ENCODE results near the gene AGBL1.
A peak's percentile ranks its signal among the peaks of the same experiment; 100 is the strongest.

AGBL1 gene

DNA sequence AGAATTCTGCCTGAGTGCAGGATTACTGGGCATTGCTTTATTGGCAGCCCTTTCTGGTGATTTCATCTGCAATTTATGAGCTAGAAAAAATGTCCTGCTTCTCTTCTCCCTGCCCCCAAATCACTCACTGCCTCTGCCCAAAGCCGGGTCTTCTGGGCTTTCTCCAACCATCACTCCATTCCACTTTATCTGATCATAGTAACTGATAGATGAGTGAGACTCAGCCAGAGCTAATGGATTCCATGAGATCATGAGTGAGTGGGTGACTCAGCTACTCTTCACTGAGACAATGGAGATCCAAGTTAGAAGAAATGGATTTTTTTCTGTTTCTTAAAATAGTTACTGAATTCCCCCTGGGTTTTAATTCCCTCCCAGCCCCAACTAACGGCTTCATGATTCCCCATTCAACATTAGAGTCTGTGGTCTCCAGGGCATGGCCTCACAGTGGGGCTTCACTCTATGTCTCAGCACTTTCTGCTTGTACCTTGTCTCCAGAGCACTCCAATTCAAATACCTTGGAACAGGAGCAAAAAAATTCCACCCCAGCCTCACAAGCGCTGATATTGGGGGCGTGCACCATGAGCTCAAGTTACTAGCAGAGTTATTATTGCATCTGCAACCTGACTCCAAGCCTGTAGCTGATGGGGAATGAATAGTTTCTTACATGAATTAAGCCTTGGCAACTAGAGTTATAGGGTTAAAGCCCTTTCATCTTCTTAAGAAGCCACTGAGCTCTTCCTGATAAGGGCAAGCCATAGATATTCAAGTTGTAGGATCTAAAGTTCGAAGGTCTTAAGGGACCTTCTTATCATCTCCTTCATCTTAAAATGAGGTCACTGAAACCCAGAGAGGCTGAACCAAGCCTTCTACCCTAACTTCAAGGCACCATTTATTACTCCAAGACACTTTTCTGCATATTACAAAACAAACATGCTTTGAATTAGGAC, 85.9 kb downstream of the AGBL1 start:
- no peak for DNase-seq

GRCh38 chr15:86167841-86168240, 88.2 kb downstream of the AGBL1 start:
- no peak for DNase-seq

DNA sequence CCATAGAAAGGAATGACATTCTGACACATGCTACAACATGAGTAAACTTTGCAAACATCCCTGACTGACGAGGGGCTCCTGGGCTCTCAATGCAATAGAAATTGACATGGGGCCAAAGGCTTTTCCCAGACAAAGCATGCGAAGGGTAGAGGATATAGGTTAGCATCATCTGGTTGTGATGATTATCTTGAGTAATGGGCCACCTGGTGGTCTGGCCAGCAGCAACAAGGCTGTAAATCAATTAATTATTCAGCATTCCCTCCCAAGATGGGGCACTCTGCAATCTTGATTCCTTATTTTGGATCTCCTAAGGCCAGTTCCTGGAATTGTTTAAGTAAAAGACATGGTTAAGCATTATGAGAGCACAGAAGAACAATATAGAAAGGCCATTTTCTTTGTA, 99.2 kb downstream of the AGBL1 start:
- DNase-seq, result no peak

GRCh38 chr15:86183596-86184491, 104.2 kb downstream of the AGBL1 start:
- DNase-seq, result no peak

- DNase-seq, result no peak
Observed at GRCh38 chr15:86193716-86194380, 114.2 kb downstream of the AGBL1 start.

DNA sequence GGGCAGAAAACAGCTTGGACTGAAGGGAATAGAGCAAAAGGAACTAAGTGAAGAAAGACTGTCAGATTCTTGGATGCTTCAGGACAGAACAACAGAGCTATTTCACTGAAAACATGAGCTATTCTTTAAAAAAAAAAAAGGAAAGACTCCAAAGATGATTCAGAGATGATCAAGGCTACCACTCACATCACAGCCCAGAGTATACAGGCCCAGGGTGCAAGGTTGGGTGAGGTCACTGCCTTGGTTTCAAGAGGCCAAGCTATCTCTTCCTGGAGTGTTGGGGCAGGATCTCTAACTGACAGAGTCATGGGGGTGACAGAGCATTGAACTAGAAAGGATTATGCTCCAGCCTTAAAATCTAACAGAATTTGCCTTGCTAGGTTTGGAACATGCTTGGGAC, 118.1 kb downstream of the AGBL1 start:
- no peak for DNase-seq

DNA sequence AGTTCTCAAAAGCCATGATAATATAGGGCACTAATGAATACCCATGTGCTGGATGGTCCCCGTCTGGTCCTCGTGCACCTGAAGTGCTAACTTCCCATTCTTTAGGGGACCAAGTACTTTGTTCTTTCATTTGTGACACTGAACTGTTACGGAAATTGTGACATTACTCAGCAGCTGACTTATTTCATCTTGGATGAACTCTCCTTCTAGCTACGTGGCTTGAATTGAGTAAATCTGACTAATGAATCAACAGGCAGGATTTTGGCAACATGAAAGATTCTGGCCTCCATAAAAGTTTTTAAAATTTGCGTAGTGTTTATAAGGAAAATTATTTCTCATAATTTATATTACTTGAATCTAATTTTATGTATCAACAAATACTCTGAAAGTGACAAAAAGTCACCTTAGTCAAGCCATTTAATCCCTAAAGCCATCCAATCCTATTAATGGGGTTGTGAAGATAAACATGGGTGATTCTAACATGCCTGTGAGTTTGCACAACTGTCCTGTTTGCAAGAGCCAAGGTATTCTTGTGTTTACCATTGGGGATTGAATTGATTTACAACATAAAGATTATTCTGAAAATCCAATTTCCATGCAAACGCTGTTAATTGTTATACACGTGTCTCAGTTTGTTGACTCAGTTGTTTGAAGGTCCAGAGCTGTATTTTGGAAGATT, 119.9 kb downstream of the AGBL1 start:
- DNase-seq, result no peak

- DNase-seq, result no peak
Observed at GRCh38 chr15:86201313-86202008, 121.8 kb downstream of the AGBL1 start.

DNA sequence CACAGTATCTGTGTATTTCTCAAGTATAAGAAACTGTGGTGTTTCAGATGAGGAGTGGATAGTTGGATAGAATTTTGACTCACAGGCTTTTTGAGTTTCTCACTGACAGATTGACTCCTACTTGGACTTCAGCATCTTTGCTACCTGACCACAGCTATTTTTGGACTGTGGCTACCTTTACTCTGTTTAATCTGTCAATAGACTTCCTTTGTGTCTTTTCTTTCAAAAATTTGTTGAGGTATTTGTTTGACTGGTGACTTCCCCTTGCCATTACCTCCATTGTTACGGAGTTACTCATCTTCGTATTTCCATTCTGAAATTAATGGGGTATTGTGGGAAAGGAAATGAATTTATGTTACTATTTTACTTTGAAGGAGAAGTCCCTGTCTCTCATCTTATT, 123.8 kb downstream of the AGBL1 start:
- DNase-seq, result no peak

DNA sequence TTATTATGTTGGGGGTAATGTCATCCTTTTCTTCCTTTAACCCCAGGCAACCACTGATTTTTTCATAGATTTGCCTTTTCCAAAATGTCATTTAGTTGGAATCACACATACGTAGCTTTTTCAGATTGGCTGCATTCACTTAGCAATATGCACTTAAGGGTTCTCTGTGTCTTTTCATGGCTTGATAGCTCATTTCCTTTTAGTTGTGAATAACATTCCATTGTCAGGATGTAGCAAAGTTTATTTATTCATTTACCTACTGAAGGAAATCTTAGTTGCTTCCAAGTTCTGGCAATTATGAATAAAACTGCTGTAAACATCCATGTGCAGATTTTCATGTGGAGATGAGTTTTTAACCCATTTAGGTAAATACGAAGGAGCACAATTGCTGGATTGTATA, 125.4 kb downstream of the AGBL1 start:
- DNase-seq, result no peak

DNA sequence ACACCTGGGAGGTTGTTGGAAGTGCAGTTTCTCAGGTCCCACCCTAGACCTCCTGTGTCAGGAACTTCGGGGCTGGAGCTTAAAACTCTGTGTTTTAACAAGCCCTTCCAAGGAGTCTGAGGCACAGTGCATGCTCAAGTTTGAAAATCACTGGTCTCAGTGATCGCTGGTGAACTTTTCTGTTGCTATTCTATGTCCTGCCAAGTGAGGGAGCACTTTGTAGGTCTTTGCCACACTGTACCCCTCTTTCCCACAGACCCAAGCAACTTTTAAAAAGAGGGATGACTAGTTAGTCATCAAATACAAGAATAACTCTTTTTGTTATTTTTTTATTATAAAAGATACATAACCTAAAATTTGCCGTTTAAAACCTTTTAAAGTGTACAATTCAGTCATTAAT, 133.7 kb downstream of the AGBL1 start:
- DNase-seq, result no peak

DNA sequence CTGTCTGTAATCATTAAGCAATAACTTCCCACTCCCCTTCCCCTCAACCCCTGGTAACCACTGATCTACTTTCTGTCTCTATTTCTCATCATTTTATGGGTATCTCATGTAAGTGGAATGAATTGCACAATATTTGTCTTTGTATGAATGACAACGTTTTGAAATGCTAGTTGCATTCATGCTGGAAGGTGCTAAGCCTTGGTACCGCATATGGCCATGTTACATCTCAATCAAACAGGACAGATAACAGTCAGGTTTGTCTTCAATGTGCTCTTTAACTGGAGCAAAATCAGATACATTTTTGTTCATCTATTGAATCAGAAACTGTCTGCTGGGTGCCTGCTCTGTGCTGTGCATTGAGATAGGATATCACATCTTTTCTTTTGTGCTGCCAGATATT, 134.2 kb downstream of the AGBL1 start:
- DNase-seq, result no peak

DNA sequence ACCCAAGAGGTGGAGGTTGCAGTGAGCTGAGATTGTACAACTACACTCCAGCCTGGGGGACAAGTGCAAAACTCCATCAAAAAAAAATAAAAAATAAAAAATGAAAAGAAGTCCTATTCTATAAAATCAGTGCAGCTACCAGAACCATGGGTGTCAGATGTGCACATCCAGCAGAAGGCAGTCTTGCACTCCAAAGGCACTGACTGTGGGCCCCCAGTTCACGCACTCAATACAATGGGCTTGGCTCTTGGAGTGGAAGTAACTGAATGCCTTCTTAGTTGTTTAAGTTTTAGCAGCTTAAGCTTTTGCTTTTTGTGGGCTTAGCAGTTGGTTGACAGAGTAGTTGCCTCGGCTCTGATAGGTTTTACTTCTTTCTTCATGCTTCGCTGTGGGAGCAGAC, 141.4 kb downstream of the AGBL1 start:
- no peak for DNase-seq

GRCh38 chr15:86229306-86229705, 149.6 kb downstream of the AGBL1 start:
- no peak for DNase-seq

- no peak for DNase-seq
Observed at GRCh38 chr15:86229936-86230335, 150.3 kb downstream of the AGBL1 start.

DNA sequence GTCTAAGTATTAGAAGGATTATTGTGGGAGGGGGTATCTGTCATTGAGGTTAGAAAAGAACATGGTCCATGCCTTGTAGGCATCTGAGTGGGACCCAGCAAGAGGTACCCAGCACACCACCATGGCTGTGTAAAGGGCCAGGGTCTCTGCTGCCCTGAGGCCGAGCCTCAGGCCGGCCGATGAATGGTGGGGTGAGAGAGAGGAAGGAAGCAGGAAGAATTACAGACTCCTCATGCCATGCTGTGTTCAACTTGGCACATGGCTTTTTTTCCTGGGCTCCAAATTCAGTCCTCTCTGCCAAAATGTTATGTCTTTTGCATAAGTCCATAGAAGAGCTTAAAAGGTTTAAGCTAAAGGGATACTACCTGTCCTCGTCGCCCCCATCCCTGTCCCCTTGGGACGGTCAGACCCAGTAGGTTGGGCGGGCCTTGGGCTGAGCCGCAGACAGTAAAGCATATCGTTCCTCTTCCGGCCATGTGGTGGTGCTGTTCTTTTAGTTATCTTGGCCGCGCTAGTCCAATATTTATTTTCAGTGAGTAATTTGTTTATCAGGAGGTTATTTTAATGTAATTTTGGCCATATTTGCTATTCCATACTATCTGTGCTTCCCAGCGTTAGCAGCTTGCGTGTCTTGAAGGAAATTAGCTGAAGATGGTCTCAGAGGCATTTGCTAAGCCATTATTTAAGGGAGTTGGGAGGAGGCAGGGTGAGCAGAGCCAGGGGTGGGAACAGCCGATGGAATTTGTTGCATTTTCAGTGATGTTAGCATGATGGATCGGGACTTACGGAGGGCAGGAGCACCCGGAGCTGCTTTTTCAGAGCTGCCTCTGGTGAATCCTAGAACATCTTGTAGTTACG, 152.4 kb downstream of the AGBL1 start:
- peak; percentile 46 for DNase-seq

GRCh38 chr15:86235667-86236066, 156.0 kb downstream of the AGBL1 start:
- no peak for DNase-seq

- no peak for DNase-seq
Observed at GRCh38 chr15:86236356-86237110, 156.9 kb downstream of the AGBL1 start.

DNA sequence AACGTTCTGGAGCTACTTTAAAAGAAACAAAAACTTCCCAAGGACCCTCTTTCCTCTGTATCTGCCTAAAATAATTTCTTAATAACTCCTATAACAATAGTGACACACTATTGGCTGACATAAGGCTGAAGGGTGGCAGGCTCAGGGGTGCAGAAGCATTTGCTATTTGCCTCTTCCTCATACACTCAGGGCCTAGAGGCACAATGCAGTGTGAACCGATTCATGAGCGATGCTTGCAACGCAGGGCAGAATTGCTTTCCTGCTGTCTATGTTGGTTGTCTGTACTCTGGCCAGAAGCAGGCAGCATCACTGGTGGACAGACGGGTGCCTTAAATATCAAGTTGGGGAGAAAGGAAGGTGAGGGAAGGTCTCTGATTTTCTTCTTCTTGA, 157.4 kb downstream of the AGBL1 start:
- DNase-seq, result no peak

- no peak for DNase-seq
Observed at GRCh38 chr15:86247249-86247955, 167.7 kb downstream of the AGBL1 start.
